ENCODE measurements around the gene OR52H1.

OR52H1 gene

DNA sequence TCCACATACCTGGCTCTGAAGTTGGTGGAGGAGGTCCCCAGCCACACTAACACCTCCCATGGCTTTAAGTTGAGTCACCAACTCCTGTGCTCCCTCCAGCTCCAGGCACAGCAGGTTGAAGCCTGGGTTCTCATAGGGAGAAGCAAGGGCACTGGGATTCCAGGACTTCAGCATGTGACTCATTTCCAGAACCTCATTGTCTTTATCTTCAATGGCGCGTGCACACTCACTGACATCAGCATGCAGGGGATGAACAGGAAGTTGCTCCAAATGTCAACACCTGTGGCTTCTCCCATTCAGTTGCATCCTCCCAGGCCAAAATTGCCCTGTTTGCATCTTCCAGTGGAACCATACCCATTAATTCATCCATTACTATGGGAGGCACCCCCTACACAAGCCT lies 26.0 kb downstream of the OR52H1 start:
- TF ChIP-seq TCF12 (IDR thresholded peaks at IDR 0.05; ENCODE audit: low read depth) (no peak), CREB1 (IDR thresholded peaks at IDR 0.05; ENCODE audit: low read depth) (no peak), TAF1 (IDR thresholded peaks at IDR 0.05; ENCODE audit: low read depth) (no peak), EGR1 (IDR thresholded peaks at IDR 0.05) (no peak)
- TF ChIP-seq, protein P1, sequence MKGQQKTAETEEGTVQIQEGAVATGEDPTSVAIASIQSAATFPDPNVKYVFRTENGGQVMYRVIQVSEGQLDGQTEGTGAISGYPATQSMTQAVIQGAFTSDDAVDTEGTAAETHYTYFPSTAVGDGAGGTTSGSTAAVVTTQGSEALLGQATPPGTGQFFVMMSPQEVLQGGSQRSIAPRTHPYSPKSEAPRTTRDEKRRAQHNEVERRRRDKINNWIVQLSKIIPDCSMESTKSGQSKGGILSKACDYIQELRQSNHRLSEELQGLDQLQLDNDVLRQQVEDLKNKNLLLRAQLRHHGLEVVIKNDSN (IDR thresholded peaks at IDR 0.05): no peak

DNA sequence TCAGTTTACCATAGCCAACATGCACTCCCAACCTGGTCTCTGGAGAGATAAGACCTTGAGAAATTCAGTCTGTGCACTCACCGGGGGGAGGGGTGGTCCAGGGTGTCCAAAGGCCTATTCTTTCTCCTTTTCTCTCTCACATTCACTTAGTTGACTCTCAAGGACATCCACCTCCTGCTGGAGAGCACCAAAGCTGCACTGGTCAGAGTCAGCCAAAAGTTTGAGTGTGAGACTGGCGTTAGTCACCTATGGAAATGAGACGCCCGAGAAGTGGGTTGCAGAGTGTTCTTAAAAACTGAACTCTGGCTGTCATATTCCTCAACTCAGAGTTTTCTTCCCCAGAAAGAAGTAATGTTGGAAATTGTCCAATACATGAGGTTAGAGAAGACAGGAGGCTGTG lies 26.8 kb downstream of the OR52H1 start:
- TF ChIP-seq CEBPB (IDR thresholded peaks at IDR 0.05) (no peak), YY1 (IDR thresholded peaks at IDR 0.05; ENCODE audit: low read depth) (no peak), EP300 (IDR thresholded peaks at IDR 0.05; ENCODE audit: borderline replicate concordance) (no peak), ZBTB7A (IDR thresholded peaks at IDR 0.05; ENCODE audit: low read depth) (no peak), TEAD4 (IDR thresholded peaks at IDR 0.05) (no peak), TCF12 (IDR thresholded peaks at IDR 0.05; ENCODE audit: low read depth) (no peak), TAF1 (IDR thresholded peaks at IDR 0.05; ENCODE audit: low read depth) (no peak), REST (IDR thresholded peaks at IDR 0.05; ENCODE audit: low read depth) (no peak), NFIC (IDR thresholded peaks at IDR 0.05) (no peak), EGR1 (IDR thresholded peaks at IDR 0.05) (no peak), RAD21 (IDR thresholded peaks at IDR 0.05; ENCODE audit: low read depth) (no peak)
- TF ChIP-seq, protein P2, sequence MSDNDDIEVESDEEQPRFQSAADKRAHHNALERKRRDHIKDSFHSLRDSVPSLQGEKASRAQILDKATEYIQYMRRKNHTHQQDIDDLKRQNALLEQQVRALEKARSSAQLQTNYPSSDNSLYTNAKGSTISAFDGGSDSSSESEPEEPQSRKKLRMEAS (IDR thresholded peaks at IDR 0.05): no peak
- TF ChIP-seq, protein P1 (IDR thresholded peaks at IDR 0.05): no peak

DNA sequence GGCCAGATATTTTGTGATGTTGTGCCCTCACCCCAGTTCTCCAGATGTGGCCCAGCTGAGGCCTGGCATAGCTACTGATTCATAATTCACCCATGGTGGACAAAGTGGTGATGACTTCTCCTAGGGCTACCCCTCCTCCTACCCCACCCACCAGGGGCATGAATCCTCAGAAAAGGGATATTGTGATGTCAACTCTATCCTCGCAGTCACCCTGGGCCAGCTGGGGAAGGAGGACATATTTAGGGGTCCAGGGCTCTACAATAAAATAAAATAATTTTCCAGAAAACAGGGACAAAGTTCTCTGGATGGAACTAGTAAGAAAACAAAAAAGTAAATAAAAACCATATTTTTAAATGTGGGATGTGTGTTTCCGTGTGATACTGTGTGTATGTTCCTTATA lies 31.7 kb downstream of the OR52H1 start, which contains the start of gene UBQLNL:
UBQLNL (minus strand) TSS at position 101 of the 400 bp plus-strand sequence. CDS start 258 bp downstream, outside the sequence.
- TF ChIP-seq CREB1 (IDR thresholded peaks at IDR 0.05; ENCODE audit: low read depth): no peak
- TF ChIP-seq ZBTB7A (IDR thresholded peaks at IDR 0.05; ENCODE audit: low read depth): no peak
- TF ChIP-seq CEBPB (IDR thresholded peaks at IDR 0.05): no peak
- TF ChIP-seq FOXM1 (IDR thresholded peaks at IDR 0.05; ENCODE audit: borderline replicate concordance, low read depth): no peak
- no peak for TF ChIP-seq EP300 (IDR thresholded peaks at IDR 0.05; ENCODE audit: borderline replicate concordance)
- TF ChIP-seq NFIC (IDR thresholded peaks at IDR 0.05): no peak
- TF ChIP-seq, protein P2 (IDR thresholded peaks at IDR 0.05): no peak
- no peak for TF ChIP-seq TAF1 (IDR thresholded peaks at IDR 0.05; ENCODE audit: low read depth)
- no peak for TF ChIP-seq TCF12 (IDR thresholded peaks at IDR 0.05; ENCODE audit: low read depth)

- TF ChIP-seq, protein P2 (IDR thresholded peaks at IDR 0.05): no peak
- TF ChIP-seq EP300 (IDR thresholded peaks at IDR 0.05; ENCODE audit: borderline replicate concordance) (no peak), RAD21 (IDR thresholded peaks at IDR 0.05; ENCODE audit: low read depth) (no peak), FOXM1 (IDR thresholded peaks at IDR 0.05; ENCODE audit: borderline replicate concordance, low read depth) (no peak), TCF12 (IDR thresholded peaks at IDR 0.05; ENCODE audit: low read depth) (no peak), YY1 (IDR thresholded peaks at IDR 0.05; ENCODE audit: low read depth) (no peak), NFIC (IDR thresholded peaks at IDR 0.05) (no peak), CREB1 (IDR thresholded peaks at IDR 0.05; ENCODE audit: low read depth) (no peak), TAF1 (IDR thresholded peaks at IDR 0.05; ENCODE audit: low read depth) (no peak), ZBTB7A (IDR thresholded peaks at IDR 0.05; ENCODE audit: low read depth) (no peak), TEAD4 (IDR thresholded peaks at IDR 0.05) (no peak), EGR1 (IDR thresholded peaks at IDR 0.05) (no peak), REST (IDR thresholded peaks at IDR 0.05; ENCODE audit: low read depth) (no peak), CEBPB (IDR thresholded peaks at IDR 0.05) (no peak)
- TF ChIP-seq, protein P1 (IDR thresholded peaks at IDR 0.05): no peak
These were observed 33.5 kb downstream of the OR52H1 start for GRCh38 chr11:5514841-5515240.

- TF ChIP-seq EGR1 (IDR thresholded peaks at IDR 0.05) (no peak), TAF1 (IDR thresholded peaks at IDR 0.05; ENCODE audit: low read depth) (no peak), YY1 (IDR thresholded peaks at IDR 0.05; ENCODE audit: low read depth) (no peak), TCF12 (IDR thresholded peaks at IDR 0.05; ENCODE audit: low read depth) (no peak), CREB1 (IDR thresholded peaks at IDR 0.05; ENCODE audit: low read depth) (no peak), RAD21 (IDR thresholded peaks at IDR 0.05; ENCODE audit: low read depth) (no peak), REST (IDR thresholded peaks at IDR 0.05; ENCODE audit: low read depth) (no peak), ZBTB7A (IDR thresholded peaks at IDR 0.05; ENCODE audit: low read depth) (no peak), CEBPB (IDR thresholded peaks at IDR 0.05) (no peak)
- TF ChIP-seq, protein P2 (IDR thresholded peaks at IDR 0.05): no peak
These were observed 38.5 kb downstream of the OR52H1 start, which contains the start of gene UBQLN3 for GRCh38 chr11:5509803-5510202. Gene UBQLN3 (minus strand): TSS chr11:5509957. CDS start chr11:5509558, 399 bp downstream.

Measured in Ishikawa (cell line).